AG08396 (cell line): ENCODE results near the gene DRICH1.
"Not testable (repeated sequence)": the region's sequence is repeated elsewhere in the genome, so short reads cannot be mapped to it uniquely, and the experiment has no call there.

Experiments used
- DNase-seq: peaks from one replicate; pipeline ENCODE4 v3.0.0; 2012; ENCODE audit warnings: low spot score, mixed read lengths

DRICH1 gene

DNA sequence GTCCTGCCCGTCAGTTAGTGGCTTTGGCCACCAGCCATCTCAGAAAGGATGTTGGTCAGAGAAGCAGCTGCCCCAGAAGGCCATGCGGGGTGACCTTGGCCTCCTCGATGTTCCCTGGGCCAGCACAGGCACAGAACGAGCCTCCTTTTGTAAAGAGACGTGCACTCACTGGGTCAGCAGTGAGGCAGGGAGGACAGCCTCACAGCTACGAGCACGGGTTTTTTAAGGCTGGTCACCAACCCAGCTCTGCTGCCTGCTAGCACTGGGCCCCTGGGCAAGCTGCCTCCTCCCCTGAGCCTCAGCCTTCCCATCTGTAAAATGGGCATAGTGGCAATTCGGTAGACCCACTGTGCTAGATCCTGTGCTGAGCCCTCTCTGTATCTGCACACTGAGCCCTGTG, 62.8 kb downstream of the DRICH1 start:
- DNase-seq = no peak

- no peak for DNase-seq
Observed at GRCh38 chr22:23566705-23567475, 65.2 kb downstream of the DRICH1 start.

- DNase-seq = no peak
Observed at GRCh38 chr22:23565915-23566704, 66.0 kb downstream of the DRICH1 start.

DNA sequence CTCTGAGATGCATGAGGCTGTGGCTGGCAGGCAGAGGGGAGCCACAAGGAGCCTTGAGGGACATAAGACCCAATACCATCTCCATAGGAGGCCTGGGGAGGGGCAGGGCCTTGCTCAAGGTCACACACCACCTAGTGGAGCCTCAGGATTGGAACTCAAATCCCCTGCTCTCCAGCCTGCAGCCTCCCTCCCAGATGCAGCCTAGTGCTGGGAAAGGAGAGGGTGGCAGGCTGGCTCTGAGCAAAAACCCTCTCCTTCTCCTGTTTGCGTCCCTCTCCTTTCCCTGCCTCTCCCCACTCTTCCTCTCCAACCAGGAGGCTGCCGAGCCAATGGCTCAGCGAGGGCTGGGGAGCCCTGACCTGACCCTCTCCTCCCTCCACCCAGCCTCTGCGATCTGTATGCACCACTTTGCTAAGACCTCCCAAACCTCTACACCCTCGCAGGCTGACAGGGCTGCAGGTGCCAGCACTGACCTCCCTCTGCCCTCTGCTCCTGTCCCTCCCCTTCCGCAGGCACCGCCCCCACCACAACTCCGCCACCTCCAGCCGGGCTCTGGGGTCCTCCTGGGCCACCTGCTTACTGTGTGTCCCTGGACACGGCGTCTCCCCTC, 66.7 kb downstream of the DRICH1 start:
- no peak for DNase-seq

DNA sequence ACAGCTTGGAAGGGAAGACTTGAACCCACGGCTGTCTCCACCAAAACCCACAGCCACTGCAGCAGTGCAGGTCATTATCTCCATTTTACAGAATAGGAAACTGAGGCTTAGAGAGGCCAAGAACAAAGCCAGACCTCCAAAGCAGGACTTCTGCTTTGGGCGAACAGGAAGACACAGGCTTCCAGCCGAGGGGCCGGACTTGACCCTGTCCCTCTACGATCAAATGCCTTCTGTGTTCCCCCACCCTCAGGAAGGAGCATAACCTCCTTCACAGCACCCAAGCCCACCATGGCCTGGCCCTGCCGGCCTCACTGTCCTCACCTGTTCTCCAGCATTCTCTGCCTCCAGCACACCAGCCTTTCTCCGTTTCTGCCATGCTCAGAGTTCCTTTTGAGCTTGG, 67.8 kb downstream of the DRICH1 start:
- no peak for DNase-seq

DNA sequence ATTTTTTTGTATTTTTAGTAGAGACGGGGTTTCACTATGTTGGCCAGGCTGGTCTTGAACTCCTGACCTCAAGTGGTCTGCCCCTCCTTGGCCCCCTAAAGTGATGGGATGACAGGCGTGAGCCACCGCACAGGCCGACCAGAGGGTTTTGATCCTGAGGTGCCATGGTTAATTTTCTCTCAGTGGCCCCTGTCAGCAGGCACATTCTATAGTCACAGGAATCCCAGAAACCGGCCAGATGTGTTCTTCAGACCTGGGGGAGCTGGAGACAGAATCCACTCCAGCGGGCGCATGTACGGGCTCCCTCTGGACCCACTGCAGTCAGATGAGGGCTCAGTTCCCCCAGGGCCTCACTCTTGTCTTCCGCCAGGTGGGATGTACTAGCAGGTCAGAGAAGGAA, 69.0 kb downstream of the DRICH1 start:
- DNase-seq = no peak

- DNase-seq = no peak
Observed at GRCh38 chr22:23562186-23562585, 69.9 kb downstream of the DRICH1 start.

DNA sequence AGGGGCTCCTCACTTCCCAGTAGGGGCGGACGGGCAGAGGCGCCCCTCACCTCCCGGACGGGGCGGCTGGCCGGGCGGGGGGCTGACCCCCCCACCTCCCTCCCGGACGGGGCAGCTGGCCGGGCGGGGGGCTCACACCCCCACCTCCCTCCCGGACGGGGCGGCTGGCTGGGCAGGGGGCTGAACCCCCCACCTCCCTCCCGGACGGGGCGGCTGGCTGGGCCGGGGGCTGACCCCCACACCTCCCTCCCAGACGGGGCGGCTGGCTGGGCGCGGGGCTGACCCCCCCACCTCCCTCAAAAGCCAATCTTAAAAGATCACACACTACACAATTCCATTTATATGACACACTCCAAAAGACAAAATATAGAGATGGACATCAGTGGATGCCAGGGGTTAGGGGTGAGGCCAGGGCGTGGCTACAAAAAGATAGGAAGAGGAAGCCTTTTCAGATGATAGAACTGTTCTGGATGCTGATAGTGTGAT, 71.1 kb downstream of the DRICH1 start:
- not testable (repeated sequence) for DNase-seq

GRCh38 chr22:23560215-23560614, 71.9 kb downstream of the DRICH1 start:
- not testable (repeated sequence) for DNase-seq
